Endothelial cell of umbilical vein (primary cell): ENCODE results near the gene MPP4. TPM values are rescaled to one million over a fixed set of nuclear protein-coding genes. Genes with fewer than 3 reads are reported as not detected.

Source experiments
- BruUV-seq: library from RNA; stranded (reverse); fragments of 400-500 nt; replicated peaks from 2 replicates; lab custom pipeline; 2021; lab: Mats Ljungman, UMichigan
- CTCF ChIA-PET: fragments of 300-600, 350-600 bp; sonication (Branson Sonifier 250); formaldehyde crosslinking; loops from one replicate; lab custom pipeline; 2021; ENCODE audit warnings: antibody characterized with exemption, inconsistent platforms; lab: Charles Lee
- POLR2A ChIA-PET: fragments of 300-600, 350-600 bp; sonication (Branson Sonifier 250); formaldehyde crosslinking; loops from one replicate; lab custom pipeline; 2021; ENCODE audit warnings: antibody characterized with exemption, inconsistent platforms; lab: Charles Lee
- DNase-seq: peaks from one replicate; pipeline ENCODE4 v3.0.0-alpha.2; 2011; ENCODE audit warnings: low read depth, low spot score
- FAIRE-seq: peaks from 2 replicates; lab custom pipeline; 2011; peaks lifted over from hg19 to GRCh38; lab: Jason Lieb, UNC
- H2AFZ ChIP-seq: 2 replicates; pipeline ENCODE4 v1.6.0; 2012; ENCODE audit warnings: low read depth, low read length, control low read depth, inconsistent platforms
- H3K27ac ChIP-seq: 2 replicates; pipeline ENCODE4 v1.5.1; 2011; ENCODE audit warnings: low read depth, mild to moderate bottlenecking, control low read depth, low read length, moderate library complexity; ENCODE audit not compliant: insufficient read depth
- H3K27me3 ChIP-seq, 2 experiments: 2 replicates each; pipeline versions ENCODE4 v1.6.0 to v1.6.1; 2011; ENCODE audit warnings: low read length in 2 of 2, mixed read lengths in 1 of 2; ENCODE audit not compliant: control insufficient read depth in 2 of 2, insufficient read depth in 2 of 2
- H3K36me3 ChIP-seq, 2 experiments: 2 replicates in 1 of 2; 3 replicates in 1 of 2; pipeline ENCODE4 v1.5.1; 2011; ENCODE audit warnings: low read length in 2 of 2, mild to moderate bottlenecking in 1 of 2, moderate library complexity in 1 of 2; ENCODE audit not compliant: control insufficient read depth in 2 of 2, insufficient read depth in 2 of 2; ENCODE audit errors: extremely low read depth in 1 of 2
- H3K4me1 ChIP-seq: 3 replicates; pipeline ENCODE4 v1.5.1; 2011; ENCODE audit warnings: mild to moderate bottlenecking, low read length; ENCODE audit not compliant: control insufficient read depth, insufficient read depth; ENCODE audit errors: extremely low read depth
- H3K4me2 ChIP-seq: 2 replicates; pipeline ENCODE4 v1.6.1; 2011; ENCODE audit warnings: low read length, control low read depth, mixed read lengths; ENCODE audit not compliant: insufficient read depth
- H3K4me3 ChIP-seq, 3 experiments: fragments of 200-600 bp in 1 of 3; sonication (generic), shearing (Covaris generic) in 1 of 3; replicated peaks in 1 of 3; 2 replicates each; pipeline ENCODE4 v1.5.1; 2011 to 2016; ENCODE audit warnings: control low read depth in 3 of 3, low read length in 3 of 3, mild to moderate bottlenecking in 2 of 3, inconsistent platforms in 1 of 3, low read depth in 1 of 3, moderate library complexity in 1 of 3; ENCODE audit not compliant: insufficient read depth in 1 of 3
- H3K79me2 ChIP-seq: 2 replicates; pipeline ENCODE4 v1.6.0; 2012; ENCODE audit warnings: low read length, inconsistent platforms; ENCODE audit not compliant: control insufficient read depth, insufficient read depth
- H3K9ac ChIP-seq: replicated peaks from 2 replicates; pipeline ENCODE3; 2011; ENCODE audit warnings: low read length, control low read depth; ENCODE audit not compliant: insufficient read depth; ENCODE audit errors: extremely low read depth
- H3K9me1 ChIP-seq: replicated peaks from 3 replicates; pipeline ENCODE4 v1.6.0; 2011; ENCODE audit warnings: mild to moderate bottlenecking, low read length; ENCODE audit not compliant: control insufficient read depth, insufficient read depth; ENCODE audit errors: extremely low read depth
- H3K9me3 ChIP-seq: replicated peaks from 2 replicates; pipeline ENCODE4 v1.5.1; 2012; ENCODE audit warnings: low read length, inconsistent platforms; ENCODE audit not compliant: control insufficient read depth, insufficient read depth
- H4K20me1 ChIP-seq: replicated peaks from 2 replicates; pipeline ENCODE3; 2011; ENCODE audit warnings: mild to moderate bottlenecking, low read length; ENCODE audit not compliant: control insufficient read depth, insufficient read depth; ENCODE audit errors: extremely low read depth
- CTCF ChIP-seq, 2 donors: IDR thresholded peaks; 1 replicate in 1 of 2; 2 replicates in 1 of 2; pipeline ENCODE4 v1.5.1; 2011; ENCODE audit warnings: low read length in 2 of 2, mild to moderate bottlenecking in 2 of 2, moderate library complexity in 2 of 2, control low read depth in 1 of 2, inconsistent platforms in 1 of 2, low read depth in 1 of 2; ENCODE audit not compliant: insufficient read depth in 1 of 2; ENCODE audit errors: extremely low read depth in 1 of 2
- EZH2 ChIP-seq: IDR thresholded peaks from 2 replicates; pipeline ENCODE4 v1.6.1; 2012; ENCODE audit warnings: borderline replicate concordance, low read depth, mild to moderate bottlenecking, moderate library complexity, low read length, inconsistent platforms; ENCODE audit not compliant: severe bottlenecking
- FOS ChIP-seq: IDR thresholded peaks from 2 replicates; pipeline ENCODE4 v1.6.1; 2011; ENCODE audit warnings: mild to moderate bottlenecking, low read length, moderate library complexity, borderline replicate concordance; ENCODE audit not compliant: insufficient read depth
- GATA2 ChIP-seq: IDR thresholded peaks from 2 replicates; pipeline ENCODE4 v1.7.0; 2011; ENCODE audit warnings: low read depth, mild to moderate bottlenecking, moderate library complexity, mixed read lengths, low read length; ENCODE audit not compliant: insufficient read length, insufficient read depth
- JUN ChIP-seq: IDR thresholded peaks from 2 replicates; pipeline ENCODE4 v1.6.1; 2011; ENCODE audit warnings: borderline replicate concordance, low read depth; ENCODE audit not compliant: insufficient read length, insufficient read depth
- MAX ChIP-seq: IDR thresholded peaks from 2 replicates; pipeline ENCODE4 v1.6.1; 2011; ENCODE audit not compliant: insufficient read depth, insufficient read length
- MYC ChIP-seq: IDR thresholded peaks from one replicate; pipeline ENCODE4 v1.6.1; 2011; ENCODE audit warnings: mild to moderate bottlenecking, low read depth, low read length
- POLR2A ChIP-seq: IDR thresholded peaks from 2 replicates; pipeline ENCODE4 v1.6.1; 2012; ENCODE audit warnings: low read depth, mild to moderate bottlenecking, control low read depth, low read length
- POLR2AphosphoS5 ChIP-seq: IDR thresholded peaks from 2 replicates; pipeline ENCODE4 v1.6.1; 2012; ENCODE audit warnings: low read depth, mild to moderate bottlenecking, control low read depth, low read length, moderate library complexity; ENCODE audit not compliant: insufficient read depth
- dilution Hi-C: fragments of 300-500 bp; cut with MboI; formaldehyde crosslinking; loops from one replicate; pipeline ENCODE4 v1.15.0; 2019; ENCODE audit warnings: low sequenced_read_pairs; ENCODE audit not compliant: extremely low pct_ligation_motif_present
- intact Hi-C: fragments of 100-400 bp; cut with micrococcal nuclease; formaldehyde crosslinking; loops from one replicate; pipeline ENCODE4 v1.10.0; 2022
- polyA plus RNA-seq, 4 experiments: library from polyadenylated mRNA; depleted of rRNA in 3 of 4; stranded (reverse) in 3 of 4; unstranded in 1 of 4; fragments of >200 nt; gene quantifications; 2 replicates each; pipeline versions ENCODE4 v1.2.1 to v1.2.3, GENCODE V29; 2011 to 2012; ENCODE audit warnings: missing spikeins in 1 of 4
- total RNA-seq: library from RNA; stranded (reverse); gene quantifications from 2 replicates; pipeline ENCODE4 v1.2.3, GENCODE V29; 2021

The MPP4 gene
- total and polyA plus RNA-seq, 2 donors (not counting 3 experiments of a cell fraction or from before 2014, with no cell fraction given), result 5.6 to 7.6 TPM

GRCh38 chr2:201633661-201634249 is 64.7 kb downstream of the MPP4 start:
- FAIRE-seq, result no peak
- intact Hi-C loops, result no loop called here
- POLR2A ChIA-PET, result interaction anchor here (0.7 kb wide), 1 partner anchor 182 kb away, joined by 3 read pairs; the partner anchor contains the start of gene STRADB

More at GRCh38 chr2:201633661-201634249, 64.7 kb downstream of the MPP4 start:
- TF ChIP-seq EZH2 (no peak), JUN (no peak), POLR2AphosphoS5 (no peak), POLR2A (no peak), CTCF (IDR thresholded peaks at IDR 0.05; ENCODE audit: extremely low read depth in 1 of 2, insufficient read depth in 1 of 2, low read depth in 1 of 2, low read length in 2 of 2) (no peak), MAX (no peak), MYC (no peak), GATA2 (no peak), FOS (no peak)
- CTCF ChIA-PET, result no interaction called here
- Histone ChIP-seq H3K9me3 (no peaks in the 10 kb centered on the region), H2AFZ (no peak overlapping the region), H4K20me1 (no peaks in the 10 kb centered on the region), H3K4me2 (no peak overlapping the region), H3K27ac (no peak overlapping the region), H3K4me1 (no peaks in the 10 kb centered on the region), H3K9me1 (no peaks in the 10 kb centered on the region), H3K27me3 (no peaks in the 10 kb centered on the region), H3K9ac (no peak overlapping the region), H3K4me3 (no peak overlapping the region), H3K79me2 (no peaks in the 10 kb centered on the region), H3K36me3 (peaks cover 9 to 49% of the 10 kb centered on the region in 2 experiments)
- BruUV-seq, result no TSS peak
- dilution Hi-C loops, result no loop called here
- no peak for DNase-seq
